Stimulated activated CD8-positive, alpha-beta memory T cell treated with anti-CD3 and anti-CD28 coated beads, Interleukin-15, amount 100 ng/mL, for 24 hours (primary cell): Measurements from ENCODE around the gene FCRL1.

ENCODE experiments used
- DNase-seq: peaks from one replicate; pipeline ENCODE4 v3.0.0-alpha.2; 2020; ENCODE audit warnings: low read depth

The FCRL1 gene

GRCh38 chr1:157799996-157800395, 19.9 kb downstream of the FCRL1 start:
- DNase-seq: no peak

- no peak for DNase-seq
Observed at GRCh38 chr1:157798211-157798610, 21.7 kb downstream of the FCRL1 start.

GRCh38 chr1:157785248-157785647, 34.7 kb downstream of the FCRL1 start:
- DNase-seq: no peak

- DNase-seq: no peak
Observed at GRCh38 chr1:157784801-157785200, 35.1 kb downstream of the FCRL1 start.

GRCh38 chr1:157782931-157783330, 37.0 kb downstream of the FCRL1 start:
- no peak for DNase-seq

- DNase-seq: no peak
Observed at GRCh38 chr1:157781048-157781447, 38.9 kb downstream of the FCRL1 start.

GRCh38 chr1:157776971-157777391, 42.9 kb downstream of the FCRL1 start, which contains the start of gene FCRL2:
FCRL2 (minus strand) TSS chr1:157777132; CDS start chr1:157777073, 59 bp downstream.
- no peak for DNase-seq

- no peak for DNase-seq
Observed at GRCh38 chr1:157775101-157775870, 44.6 kb downstream of the FCRL1 start.

GRCh38 chr1:157774412-157774811, 45.5 kb downstream of the FCRL1 start:
- DNase-seq: no peak

GRCh38 chr1:157773493-157774350, 46.2 kb downstream of the FCRL1 start:
- no peak for DNase-seq

- DNase-seq: no peak
Observed at GRCh38 chr1:157771661-157772425, 48.1 kb downstream of the FCRL1 start.

GRCh38 chr1:157770442-157771043, 49.4 kb downstream of the FCRL1 start:
- DNase-seq: no peak

GRCh38 chr1:157766792-157767191, 53.1 kb downstream of the FCRL1 start:
- DNase-seq: no peak

GRCh38 chr1:157758018-157758417, 61.9 kb downstream of the FCRL1 start:
- no peak for DNase-seq

- DNase-seq: no peak
Observed at GRCh38 chr1:157753611-157754010, 66.3 kb downstream of the FCRL1 start.

GRCh38 chr1:157751283-157751682, 68.6 kb downstream of the FCRL1 start:
- DNase-seq: no peak

GRCh38 chr1:157748262-157748817, 71.6 kb downstream of the FCRL1 start:
- no peak for DNase-seq
